Measurements from ENCODE around the gene SNTA1.
"Not testable (repeated sequence)": the region's sequence is repeated elsewhere in the genome, so short reads cannot be mapped to it uniquely, and the experiment has no call there.

Gene SNTA1

DNA sequence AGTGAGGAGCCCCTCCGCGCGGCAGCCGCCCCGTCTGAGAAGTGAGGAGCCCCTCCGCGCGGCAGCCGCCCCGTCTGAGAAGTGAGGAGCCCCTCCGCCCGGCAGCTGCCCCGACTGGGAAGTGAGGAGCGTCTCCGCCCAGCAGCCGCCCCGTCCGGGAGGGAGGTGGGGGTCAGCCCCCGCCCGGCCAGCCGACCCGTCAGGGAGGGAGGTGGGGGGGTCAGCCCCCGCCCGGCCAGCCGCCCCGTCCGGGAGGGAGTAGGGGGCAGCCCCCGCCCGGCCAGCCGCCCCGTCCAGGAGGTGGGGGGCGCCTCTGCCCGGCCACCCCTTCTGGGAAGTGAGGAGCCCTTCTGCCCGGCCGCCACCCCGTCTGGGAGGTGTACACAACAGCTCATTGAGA, 54.2 kb downstream of the SNTA1 start:
- not testable (repeated sequence) for DNase-seq

DNA sequence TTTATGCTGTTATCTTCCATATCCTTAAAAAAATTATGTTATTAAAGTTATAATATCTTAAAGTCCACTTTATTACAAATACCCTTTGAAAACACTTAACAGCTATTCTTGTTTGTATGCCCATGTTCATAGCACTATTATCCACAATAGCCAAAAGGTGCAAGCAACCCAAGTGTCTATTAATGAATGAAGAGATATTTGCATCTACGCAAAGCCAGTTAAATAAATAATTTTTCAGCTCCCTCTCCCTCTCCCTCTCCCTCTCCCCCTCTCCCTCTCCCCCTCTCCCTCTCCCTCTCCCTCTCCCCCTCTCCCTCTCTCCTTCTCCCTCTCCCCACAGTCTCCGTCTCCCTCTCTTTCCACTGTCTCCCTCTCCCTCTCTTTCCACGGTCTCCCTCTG, 55.3 kb downstream of the SNTA1 start:
- DNase-seq = no peak

DNA sequence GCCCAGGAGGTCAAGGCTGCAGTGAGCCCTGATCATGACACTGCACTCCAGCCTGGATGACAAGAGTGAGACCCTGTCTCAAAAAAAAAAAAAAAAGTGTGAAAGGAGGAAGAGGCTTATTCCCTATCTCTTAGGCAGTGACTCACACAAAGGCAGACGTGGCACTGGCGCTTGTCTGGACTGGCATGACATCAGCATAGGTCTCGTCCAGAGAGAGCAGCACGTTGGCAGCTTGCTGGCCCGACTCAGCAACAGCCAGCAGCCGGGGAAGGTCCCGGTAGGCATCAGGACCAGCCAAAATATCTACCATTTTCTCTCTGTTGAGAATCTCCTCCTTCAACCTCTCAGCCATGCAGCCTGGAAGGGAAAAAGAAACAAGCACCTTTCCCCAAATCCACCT, 56.4 kb downstream of the SNTA1 start:
- DNase-seq = no peak

DNA sequence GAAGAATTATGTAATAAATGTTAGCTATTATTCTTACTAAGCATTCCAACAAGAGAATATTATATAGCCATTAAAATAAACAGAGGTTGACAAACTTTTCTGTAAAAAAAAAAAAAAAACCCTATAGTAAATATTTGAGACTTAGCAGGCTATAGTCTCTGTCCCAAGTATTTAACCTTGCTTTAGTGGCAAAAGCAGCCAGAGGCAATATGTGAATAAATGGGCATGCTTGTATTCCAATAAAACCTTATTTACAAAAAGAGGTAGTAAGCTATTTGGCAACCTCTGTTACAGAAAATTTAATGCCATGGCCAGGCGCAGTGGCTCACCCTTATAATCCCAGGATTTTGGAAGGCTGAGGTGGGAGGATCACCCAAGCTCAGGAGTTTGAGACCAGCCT, 56.9 kb downstream of the SNTA1 start:
- no peak for DNase-seq

DNA sequence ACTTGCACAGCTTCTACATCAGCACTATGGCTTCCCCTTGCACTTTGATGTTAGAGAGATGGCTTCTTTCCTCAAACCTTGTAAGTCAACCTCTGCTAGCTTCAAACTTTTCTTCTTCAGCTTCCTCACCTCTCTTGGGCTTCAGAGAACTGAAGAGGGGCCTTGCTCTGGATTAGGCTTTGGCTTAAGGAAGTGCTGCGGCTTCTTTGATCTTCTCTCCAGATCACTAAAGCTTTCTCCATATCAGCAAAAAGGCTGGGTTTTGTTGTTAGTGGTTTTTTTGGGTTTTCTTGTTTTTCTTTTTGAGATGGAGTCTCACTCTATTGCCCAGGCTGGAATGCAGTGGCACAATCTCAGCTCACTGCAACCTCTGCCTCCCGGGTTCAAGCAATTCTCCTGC, 66.2 kb downstream of the SNTA1 start:
- no peak for DNase-seq

DNA sequence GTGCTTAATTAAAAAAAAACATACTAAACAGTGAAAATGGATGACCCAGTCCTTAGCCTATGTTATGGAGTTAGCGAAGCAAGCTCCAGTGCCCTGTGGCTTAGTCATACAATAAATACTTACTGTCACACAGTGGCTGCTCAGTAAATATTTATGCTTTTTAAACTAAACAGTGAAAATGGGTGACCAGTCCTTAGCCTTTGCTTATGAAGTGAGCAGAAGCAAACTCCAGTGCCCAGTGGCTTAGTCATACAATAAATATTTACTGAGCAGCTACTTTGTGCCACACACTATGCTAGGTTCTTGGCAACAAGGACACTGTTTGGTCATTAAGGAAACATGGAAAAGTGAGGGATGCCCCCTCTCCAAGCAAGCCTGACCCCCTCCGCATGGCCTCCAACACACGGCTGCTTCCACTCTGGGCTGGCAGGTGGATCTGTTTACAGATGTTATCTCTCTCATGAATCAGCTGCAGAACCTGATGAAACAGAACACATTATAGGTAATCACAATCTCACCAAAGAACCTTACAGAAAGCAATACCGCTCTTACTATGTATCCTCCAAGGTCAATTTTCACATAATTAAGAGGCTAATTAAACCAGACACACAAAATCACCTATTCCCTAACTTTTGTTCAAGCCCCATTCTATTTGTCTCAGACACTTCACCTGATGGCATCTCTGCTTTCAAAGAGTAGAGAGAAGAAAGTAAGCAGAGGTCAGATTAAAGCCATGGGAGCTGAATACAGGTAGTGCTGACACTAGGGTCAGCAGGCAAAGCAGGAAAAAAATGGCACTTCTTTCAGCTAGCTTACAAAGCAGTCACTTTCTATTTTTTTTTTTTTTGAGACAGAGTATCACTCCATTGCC, 69.6 kb downstream of the SNTA1 start:
- peak; percentile 88 to 89 for DNase-seq

DNA sequence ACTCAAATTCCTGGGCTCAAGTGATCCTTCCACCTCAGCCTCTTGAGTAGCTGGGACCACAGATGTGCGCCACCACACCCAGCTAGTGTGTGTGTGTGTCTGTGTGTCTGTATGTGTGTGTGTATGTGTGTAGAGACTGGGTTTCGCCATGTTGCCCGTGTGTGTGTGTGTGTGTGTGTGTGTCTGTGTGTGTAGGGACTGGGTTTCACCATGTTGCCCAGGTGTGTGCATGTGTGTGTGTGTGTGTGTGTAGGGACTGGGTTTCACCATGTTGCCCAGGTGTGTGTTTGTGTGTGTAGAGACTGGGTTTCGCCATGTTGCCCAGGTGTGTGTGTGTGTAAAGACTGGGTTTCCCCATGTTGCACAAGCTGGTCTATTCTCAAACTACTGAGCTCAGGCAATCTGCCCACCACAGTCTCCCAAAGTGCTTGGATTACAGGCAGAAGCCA, 70.5 kb downstream of the SNTA1 start:
- no peak for DNase-seq

DNA sequence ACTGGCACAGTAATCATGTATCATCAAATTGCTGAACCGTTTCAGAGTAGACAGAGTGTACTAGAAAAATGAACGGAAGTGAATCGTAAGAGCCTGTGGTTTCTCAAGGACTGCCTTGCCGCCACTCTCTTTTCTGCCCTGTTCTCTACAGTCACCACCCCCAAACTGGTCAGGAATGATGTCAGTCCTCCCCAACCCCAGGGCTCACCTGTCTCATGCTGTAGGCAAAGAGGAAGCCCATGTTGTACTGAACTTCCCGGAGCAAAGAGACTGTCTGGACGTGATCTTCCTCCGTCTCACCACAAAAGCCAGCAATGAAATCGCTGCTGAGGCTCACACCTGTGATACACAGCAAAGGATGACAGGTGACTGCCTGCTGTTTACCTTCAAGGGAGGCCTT, 73.3 kb downstream of the SNTA1 start:
- no peak for DNase-seq

DNA sequence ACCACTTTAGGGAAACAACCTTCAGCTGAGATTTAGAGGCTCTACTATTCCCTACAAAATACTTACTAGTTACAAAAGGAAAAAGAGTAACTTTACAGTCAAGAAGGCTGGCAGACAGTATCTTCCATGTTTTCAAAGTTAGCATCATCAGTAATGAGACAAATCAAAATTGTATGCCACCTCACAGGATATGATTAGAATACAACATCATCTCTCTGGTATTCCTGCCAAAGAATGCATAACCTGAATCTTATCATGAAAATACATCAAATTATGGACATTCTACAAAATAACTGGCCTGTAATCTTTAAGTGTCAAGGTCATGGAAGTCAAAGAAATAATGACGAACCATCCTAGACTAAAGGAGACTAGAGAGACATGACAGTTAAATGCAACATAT, 80.7 kb downstream of the SNTA1 start:
- DNase-seq = no peak

DNA sequence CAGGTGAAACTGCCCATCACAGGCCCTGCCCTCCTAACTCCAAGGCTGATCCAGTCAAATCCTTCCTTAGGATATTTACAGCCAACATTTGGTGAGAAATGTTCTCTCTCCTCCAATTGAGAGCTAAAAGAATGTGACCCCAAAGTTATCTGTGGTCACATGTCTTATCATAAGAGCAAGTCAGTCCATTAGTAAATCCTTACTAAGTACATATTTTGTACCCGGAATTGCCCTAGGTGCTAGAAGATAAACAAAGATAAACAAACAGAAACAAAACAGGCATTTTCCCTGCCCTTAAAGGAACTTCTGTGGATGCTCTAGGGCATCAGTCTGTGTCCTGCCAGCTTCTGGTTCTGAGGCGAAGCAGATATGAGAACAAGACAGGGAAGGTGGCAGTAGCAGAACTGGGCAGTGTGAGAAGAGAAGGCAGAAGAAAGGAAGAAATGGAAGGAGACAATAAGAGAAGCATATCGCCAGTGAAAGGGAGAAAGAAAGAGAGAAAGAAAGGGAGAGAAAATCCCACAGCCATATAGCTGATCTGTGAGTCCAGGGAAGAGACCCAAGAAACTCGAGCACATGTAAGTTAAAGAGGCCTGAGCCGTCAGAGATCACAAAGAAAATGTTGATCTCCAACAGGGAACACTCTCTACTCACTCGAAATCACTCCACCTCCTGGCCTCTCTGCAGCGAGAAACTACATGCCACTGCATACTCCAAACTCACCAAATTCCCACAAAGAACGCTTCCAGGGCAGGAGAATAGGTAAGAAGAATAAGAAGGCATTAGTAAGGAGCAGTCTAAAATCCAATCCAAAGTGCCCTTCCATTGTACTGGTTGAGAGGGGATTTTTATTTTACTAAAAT, 83.9 kb downstream of the SNTA1 start:
- DNase-seq = no peak
